ENCODE data around the gene INPP5A.

DNA sequence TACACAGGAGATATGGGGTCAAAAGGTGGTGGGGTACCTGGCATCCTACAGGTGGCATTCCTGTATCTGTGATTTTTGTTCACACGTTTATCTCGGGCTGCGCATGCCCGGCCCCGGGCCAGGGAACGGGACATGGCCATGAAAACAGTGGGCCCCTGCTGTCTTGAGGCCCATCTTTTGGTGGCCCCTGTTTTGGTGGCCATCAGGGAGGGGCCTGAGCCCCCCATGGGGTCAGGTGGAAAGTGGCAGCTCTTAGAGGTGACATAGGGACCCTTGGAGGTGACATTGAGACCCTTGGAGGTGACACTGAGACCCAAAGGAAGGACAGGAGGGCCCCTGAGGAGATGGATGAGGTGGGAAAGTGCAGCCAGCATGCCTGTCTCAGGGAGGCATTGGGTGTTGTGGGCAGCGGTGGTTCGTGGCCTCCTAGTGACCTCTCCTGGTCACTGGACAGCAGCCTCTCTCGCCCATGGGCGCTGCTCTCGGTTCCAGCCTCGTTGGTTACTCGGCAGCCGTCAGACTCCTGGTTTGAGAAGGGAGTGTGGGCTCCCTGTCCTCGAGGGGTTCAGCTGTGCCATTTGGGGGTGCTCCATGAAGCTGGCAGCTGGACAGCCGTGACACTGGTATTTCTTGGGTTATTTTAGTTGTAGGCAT, 39.9 kb downstream of the INPP5A start:
- TF ChIP-seq, protein P1, sequence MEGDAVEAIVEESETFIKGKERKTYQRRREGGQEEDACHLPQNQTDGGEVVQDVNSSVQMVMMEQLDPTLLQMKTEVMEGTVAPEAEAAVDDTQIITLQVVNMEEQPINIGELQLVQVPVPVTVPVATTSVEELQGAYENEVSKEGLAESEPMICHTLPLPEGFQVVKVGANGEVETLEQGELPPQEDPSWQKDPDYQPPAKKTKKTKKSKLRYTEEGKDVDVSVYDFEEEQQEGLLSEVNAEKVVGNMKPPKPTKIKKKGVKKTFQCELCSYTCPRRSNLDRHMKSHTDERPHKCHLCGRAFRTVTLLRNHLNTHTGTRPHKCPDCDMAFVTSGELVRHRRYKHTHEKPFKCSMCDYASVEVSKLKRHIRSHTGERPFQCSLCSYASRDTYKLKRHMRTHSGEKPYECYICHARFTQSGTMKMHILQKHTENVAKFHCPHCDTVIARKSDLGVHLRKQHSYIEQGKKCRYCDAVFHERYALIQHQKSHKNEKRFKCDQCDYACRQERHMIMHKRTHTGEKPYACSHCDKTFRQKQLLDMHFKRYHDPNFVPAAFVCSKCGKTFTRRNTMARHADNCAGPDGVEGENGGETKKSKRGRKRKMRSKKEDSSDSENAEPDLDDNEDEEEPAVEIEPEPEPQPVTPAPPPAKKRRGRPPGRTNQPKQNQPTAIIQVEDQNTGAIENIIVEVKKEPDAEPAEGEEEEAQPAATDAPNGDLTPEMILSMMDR (conservative IDR thresholded peaks at IDR 0.05; ENCODE audit: low read depth, low read length), result peak; percentile 38; the same call in 1 of the 2 replicates
- no peak for TF ChIP-seq EZH2 (IDR thresholded peaks at IDR 0.05; ENCODE audit: low read length, unreplicated experiment)
- TF ChIP-seq EZH2phosphoT487 (IDR thresholded peaks at IDR 0.05; ENCODE audit: borderline replicate concordance, low read length), result no peak

Measured in PC-3 (cell line).